OCI-LY1 (cell line): Measurements from ENCODE around the gene CCDC87.

ENCODE experiments used
- CTCF ChIP-seq: fragments of 200-600 bp; sonication (generic), shearing (Covaris generic); IDR thresholded peaks from 2 replicates; pipeline ENCODE4 v1.5.1; 2017; ENCODE audit warnings: mild to moderate bottlenecking, antibody characterized with exemption, low read length, moderate library complexity, mixed read lengths
- EZH2 ChIP-seq: fragments of 200-600 bp; sonication (generic), shearing (Covaris generic); IDR thresholded peaks from 2 replicates; pipeline ENCODE4 v1.8.0; 2017; ENCODE audit warnings: borderline replicate concordance, mixed run types, mild to moderate bottlenecking, antibody characterized with exemption, low read length, moderate library complexity, mixed read lengths

GRCh38 chr11:66624450-66624849 is 31.6 kb upstream of the CCDC87 start:
- TF ChIP-seq CTCF (no peak), EZH2 (no peak)
